ENCODE results near the gene NHP2.

DNA sequence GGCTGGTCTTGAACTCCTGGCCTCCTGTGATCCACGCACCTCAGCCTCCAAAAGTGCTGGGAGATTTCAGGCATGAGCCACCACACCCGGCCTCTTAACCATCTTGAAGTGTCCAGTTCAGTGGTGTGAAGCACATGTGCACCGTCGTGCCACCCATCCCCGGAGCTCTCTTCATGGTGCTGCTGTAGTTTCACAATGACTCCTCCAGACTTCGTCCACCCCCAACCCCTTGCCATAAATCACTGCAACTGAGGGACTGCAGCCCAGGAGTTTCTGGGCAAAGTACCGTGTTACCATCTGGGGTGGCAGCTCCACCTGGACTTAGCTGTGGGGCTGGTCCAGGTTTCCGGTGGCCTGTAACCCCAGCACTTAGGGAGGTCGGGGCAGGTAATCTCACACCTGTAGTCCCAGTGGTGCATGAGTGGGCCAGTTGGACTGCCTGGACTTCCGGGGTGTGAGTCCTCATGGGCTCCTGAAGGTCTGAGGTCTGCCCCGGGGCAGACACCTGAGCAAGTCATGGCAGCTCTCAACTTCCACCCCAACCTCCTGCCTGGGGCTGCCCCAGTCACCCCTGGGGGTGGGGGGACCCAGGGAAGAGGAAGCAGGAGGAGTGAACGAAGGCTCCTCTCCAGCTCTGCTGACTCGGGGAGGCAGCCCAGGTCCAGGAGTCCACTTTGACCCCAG, 47.0 kb downstream of the NHP2 start:
- no peak for TF ChIP-seq POLR2AphosphoS5 (IDR thresholded peaks at IDR 0.05; ENCODE audit: low read depth)
- TF ChIP-seq, protein P1, sequence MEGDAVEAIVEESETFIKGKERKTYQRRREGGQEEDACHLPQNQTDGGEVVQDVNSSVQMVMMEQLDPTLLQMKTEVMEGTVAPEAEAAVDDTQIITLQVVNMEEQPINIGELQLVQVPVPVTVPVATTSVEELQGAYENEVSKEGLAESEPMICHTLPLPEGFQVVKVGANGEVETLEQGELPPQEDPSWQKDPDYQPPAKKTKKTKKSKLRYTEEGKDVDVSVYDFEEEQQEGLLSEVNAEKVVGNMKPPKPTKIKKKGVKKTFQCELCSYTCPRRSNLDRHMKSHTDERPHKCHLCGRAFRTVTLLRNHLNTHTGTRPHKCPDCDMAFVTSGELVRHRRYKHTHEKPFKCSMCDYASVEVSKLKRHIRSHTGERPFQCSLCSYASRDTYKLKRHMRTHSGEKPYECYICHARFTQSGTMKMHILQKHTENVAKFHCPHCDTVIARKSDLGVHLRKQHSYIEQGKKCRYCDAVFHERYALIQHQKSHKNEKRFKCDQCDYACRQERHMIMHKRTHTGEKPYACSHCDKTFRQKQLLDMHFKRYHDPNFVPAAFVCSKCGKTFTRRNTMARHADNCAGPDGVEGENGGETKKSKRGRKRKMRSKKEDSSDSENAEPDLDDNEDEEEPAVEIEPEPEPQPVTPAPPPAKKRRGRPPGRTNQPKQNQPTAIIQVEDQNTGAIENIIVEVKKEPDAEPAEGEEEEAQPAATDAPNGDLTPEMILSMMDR (conservative IDR thresholded peaks at IDR 0.05; ENCODE audit: low read depth in 2 of 2): no peak
- no peak for TF ChIP-seq EZH2 (IDR thresholded peaks at IDR 0.05; ENCODE audit: low read depth, unreplicated experiment)
- no peak for TF ChIP-seq STAT1 (IDR thresholded peaks at IDR 0.05; ENCODE audit: unreplicated experiment)
- no peak for TF ChIP-seq ZNF114 (CRISPR knock-in tag; IDR thresholded peaks at IDR 0.05)
- no peak for TF ChIP-seq EZH2phosphoT487 (IDR thresholded peaks at IDR 0.05; ENCODE audit: unreplicated experiment)
